ENCODE results near the gene SEZ6L2.

SEZ6L2 gene

GRCh38 chr16:29899516-29900101, at the start of gene SEZ6L2:
Gene SEZ6L2, minus strand, starts transcription at chr16:29899550. Its CDS starts 531 bp downstream, at chr16:29899019.
- 0 out of 2 replicates have a peak, but pooled peaks have one; percentile 15 for TF ChIP-seq TAF1 (IDR thresholded peaks at IDR 0.05; ENCODE audit: low read depth)
- TF ChIP-seq TEAD4 (IDR thresholded peaks at IDR 0.05), result no peak
- TF ChIP-seq EGR1 (IDR thresholded peaks at IDR 0.05), result no peak
- no peak for TF ChIP-seq CEBPB (IDR thresholded peaks at IDR 0.05)
- peak; percentile 33; the same call in 1 of the 2 replicates for TF ChIP-seq CREB1 (IDR thresholded peaks at IDR 0.05; ENCODE audit: low read depth)
- no peak for TF ChIP-seq USF1 (IDR thresholded peaks at IDR 0.05)
- no peak for TF ChIP-seq FOXM1 (IDR thresholded peaks at IDR 0.05; ENCODE audit: borderline replicate concordance, low read depth)
- TF ChIP-seq, protein P1, sequence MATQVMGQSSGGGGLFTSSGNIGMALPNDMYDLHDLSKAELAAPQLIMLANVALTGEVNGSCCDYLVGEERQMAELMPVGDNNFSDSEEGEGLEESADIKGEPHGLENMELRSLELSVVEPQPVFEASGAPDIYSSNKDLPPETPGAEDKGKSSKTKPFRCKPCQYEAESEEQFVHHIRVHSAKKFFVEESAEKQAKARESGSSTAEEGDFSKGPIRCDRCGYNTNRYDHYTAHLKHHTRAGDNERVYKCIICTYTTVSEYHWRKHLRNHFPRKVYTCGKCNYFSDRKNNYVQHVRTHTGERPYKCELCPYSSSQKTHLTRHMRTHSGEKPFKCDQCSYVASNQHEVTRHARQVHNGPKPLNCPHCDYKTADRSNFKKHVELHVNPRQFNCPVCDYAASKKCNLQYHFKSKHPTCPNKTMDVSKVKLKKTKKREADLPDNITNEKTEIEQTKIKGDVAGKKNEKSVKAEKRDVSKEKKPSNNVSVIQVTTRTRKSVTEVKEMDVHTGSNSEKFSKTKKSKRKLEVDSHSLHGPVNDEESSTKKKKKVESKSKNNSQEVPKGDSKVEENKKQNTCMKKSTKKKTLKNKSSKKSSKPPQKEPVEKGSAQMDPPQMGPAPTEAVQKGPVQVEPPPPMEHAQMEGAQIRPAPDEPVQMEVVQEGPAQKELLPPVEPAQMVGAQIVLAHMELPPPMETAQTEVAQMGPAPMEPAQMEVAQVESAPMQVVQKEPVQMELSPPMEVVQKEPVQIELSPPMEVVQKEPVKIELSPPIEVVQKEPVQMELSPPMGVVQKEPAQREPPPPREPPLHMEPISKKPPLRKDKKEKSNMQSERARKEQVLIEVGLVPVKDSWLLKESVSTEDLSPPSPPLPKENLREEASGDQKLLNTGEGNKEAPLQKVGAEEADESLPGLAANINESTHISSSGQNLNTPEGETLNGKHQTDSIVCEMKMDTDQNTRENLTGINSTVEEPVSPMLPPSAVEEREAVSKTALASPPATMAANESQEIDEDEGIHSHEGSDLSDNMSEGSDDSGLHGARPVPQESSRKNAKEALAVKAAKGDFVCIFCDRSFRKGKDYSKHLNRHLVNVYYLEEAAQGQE (IDR thresholded peaks at IDR 0.05; ENCODE audit: low read depth), result peak; percentile 95
- TF ChIP-seq RAD21 (IDR thresholded peaks at IDR 0.05; ENCODE audit: low read depth), result no peak
- peak; percentile 29; the same call in 1 of the 2 replicates for TF ChIP-seq TCF12 (IDR thresholded peaks at IDR 0.05; ENCODE audit: low read depth)
- TF ChIP-seq NFIC (IDR thresholded peaks at IDR 0.05), result no peak
- TF ChIP-seq, protein P2, sequence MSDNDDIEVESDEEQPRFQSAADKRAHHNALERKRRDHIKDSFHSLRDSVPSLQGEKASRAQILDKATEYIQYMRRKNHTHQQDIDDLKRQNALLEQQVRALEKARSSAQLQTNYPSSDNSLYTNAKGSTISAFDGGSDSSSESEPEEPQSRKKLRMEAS (IDR thresholded peaks at IDR 0.05), result no peak
- no peak for TF ChIP-seq YY1 (IDR thresholded peaks at IDR 0.05; ENCODE audit: low read depth)
- TF ChIP-seq ZBTB7A (IDR thresholded peaks at IDR 0.05; ENCODE audit: low read depth), result peak; percentile 61
- no peak for TF ChIP-seq EP300 (IDR thresholded peaks at IDR 0.05; ENCODE audit: borderline replicate concordance)

DNA sequence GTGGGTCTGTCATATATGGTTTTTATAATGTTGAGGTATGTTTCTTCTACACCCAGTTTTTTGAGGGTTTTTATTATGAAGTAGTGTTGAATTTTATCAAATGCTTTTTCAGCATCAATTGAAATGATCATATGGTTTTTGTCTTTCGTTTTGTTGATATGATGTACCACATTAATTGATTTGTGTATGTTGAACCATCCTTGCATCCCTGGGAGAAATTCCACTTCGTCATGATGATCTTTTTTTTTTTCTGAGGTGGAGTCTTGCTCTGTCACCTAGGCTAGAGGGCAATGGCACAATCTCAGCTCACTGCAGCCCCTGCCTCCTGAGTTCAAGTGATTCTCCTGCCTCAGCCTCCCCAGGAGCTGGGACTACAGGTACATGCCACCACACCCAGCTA, 48.5 kb upstream of the SEZ6L2 start:
- TF ChIP-seq TAF1 (IDR thresholded peaks at IDR 0.05; ENCODE audit: low read depth) (no peak), TCF12 (IDR thresholded peaks at IDR 0.05; ENCODE audit: low read depth) (no peak), EGR1 (IDR thresholded peaks at IDR 0.05) (no peak), ZBTB7A (IDR thresholded peaks at IDR 0.05; ENCODE audit: low read depth) (no peak), CEBPB (IDR thresholded peaks at IDR 0.05) (no peak), TEAD4 (IDR thresholded peaks at IDR 0.05) (no peak), YY1 (IDR thresholded peaks at IDR 0.05; ENCODE audit: low read depth) (no peak), FOXM1 (IDR thresholded peaks at IDR 0.05; ENCODE audit: borderline replicate concordance, low read depth) (no peak), NFIC (IDR thresholded peaks at IDR 0.05) (no peak), RAD21 (IDR thresholded peaks at IDR 0.05; ENCODE audit: low read depth) (no peak), USF1 (IDR thresholded peaks at IDR 0.05) (no peak), CREB1 (IDR thresholded peaks at IDR 0.05; ENCODE audit: low read depth) (no peak), EP300 (IDR thresholded peaks at IDR 0.05; ENCODE audit: borderline replicate concordance) (no peak)
- TF ChIP-seq, protein P1 (IDR thresholded peaks at IDR 0.05; ENCODE audit: low read depth), result no peak
- TF ChIP-seq, protein P2 (IDR thresholded peaks at IDR 0.05), result no peak

DNA sequence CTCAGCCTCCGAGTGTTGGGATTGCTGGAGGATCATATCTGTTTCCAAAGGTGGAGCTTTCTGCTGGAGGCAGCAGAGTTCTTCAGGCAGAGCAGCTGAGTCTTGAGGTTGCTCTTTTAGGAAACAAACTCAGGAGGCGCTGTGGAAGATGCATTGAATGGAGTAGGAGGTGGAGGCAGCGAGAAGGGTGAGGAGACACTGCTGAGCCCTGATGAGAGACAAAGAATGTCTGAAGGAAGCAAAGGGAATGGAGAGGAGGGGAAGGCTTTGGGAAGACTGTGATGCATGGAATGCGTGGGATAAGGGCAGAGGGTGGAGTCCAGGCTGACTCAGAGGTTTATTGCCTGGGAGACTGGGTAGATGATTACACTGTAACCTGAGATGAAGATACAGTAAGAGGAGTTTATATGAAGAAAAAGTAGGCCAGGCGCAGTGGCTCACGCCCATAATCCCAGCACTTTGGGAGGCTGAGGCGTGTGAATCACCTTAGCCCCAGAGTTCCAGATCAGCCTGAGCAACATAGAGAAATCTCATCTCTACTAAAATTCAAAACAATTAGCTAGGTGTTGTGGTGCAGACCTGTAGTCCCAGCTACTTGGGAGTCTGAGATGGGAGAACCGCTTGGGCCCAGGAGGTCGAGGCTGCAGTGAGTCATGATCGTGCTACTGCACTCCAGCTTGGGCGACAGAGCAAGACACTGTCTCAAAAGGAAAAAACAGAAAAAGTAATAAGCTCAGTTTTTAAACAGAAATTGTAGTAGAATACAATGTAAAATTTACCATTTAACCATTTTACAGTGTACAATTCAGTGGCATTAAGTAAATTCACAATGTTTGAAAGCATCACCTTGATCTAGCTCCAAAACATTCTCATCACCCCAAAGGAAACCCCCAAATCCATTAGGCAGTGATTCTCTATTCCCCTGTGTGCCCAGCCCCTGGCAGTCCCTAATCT, 44.8 kb upstream of the SEZ6L2 start:
- peak; percentile 59; the same call in 1 of the 2 replicates for TF ChIP-seq EP300 (IDR thresholded peaks at IDR 0.05; ENCODE audit: borderline replicate concordance)
- TF ChIP-seq TAF1 (IDR thresholded peaks at IDR 0.05; ENCODE audit: low read depth), result no peak
- no peak; the same call in 1 of the 2 replicates for TF ChIP-seq RAD21 (IDR thresholded peaks at IDR 0.05; ENCODE audit: low read depth)
- TF ChIP-seq EGR1 (IDR thresholded peaks at IDR 0.05), result peak; percentile 81
- no peak for TF ChIP-seq FOXM1 (IDR thresholded peaks at IDR 0.05; ENCODE audit: borderline replicate concordance, low read depth)
- 0 out of 2 replicates have a peak, but pooled peaks have one; percentile 41 for TF ChIP-seq TCF12 (IDR thresholded peaks at IDR 0.05; ENCODE audit: low read depth)
- TF ChIP-seq YY1 (IDR thresholded peaks at IDR 0.05; ENCODE audit: low read depth), result 0 out of 2 replicates have a peak, but pooled peaks have one; percentile 17
- no peak for TF ChIP-seq ZBTB7A (IDR thresholded peaks at IDR 0.05; ENCODE audit: low read depth)
- TF ChIP-seq, protein P1 (IDR thresholded peaks at IDR 0.05; ENCODE audit: low read depth), result no peak
- TF ChIP-seq, protein P2 (IDR thresholded peaks at IDR 0.05), result no peak
- no peak for TF ChIP-seq CREB1 (IDR thresholded peaks at IDR 0.05; ENCODE audit: low read depth)
- peak; percentile 18; the same call in 1 of the 2 replicates for TF ChIP-seq NFIC (IDR thresholded peaks at IDR 0.05)
- no peak for TF ChIP-seq CEBPB (IDR thresholded peaks at IDR 0.05)
- TF ChIP-seq TEAD4 (IDR thresholded peaks at IDR 0.05), result peak; percentile 92
